IMR-90 (cell line): ENCODE measurements around the gene GNAI2.

ENCODE experiments used
- BHLHE40 ChIP-seq: fragments of 150-350 bp; IDR thresholded peaks from 2 replicates; pipeline ENCODE4 v1.6.1; 2016; ENCODE audit warnings: mild to moderate bottlenecking, low read depth, low read length
- CEBPB ChIP-seq: IDR thresholded peaks from 2 replicates; pipeline ENCODE4 v1.6.1; 2012; ENCODE audit warnings: low read depth, low read length, improper control_type of control experiment
- MXI1 ChIP-seq: IDR thresholded peaks from 2 replicates; pipeline ENCODE4 v1.6.1; 2012; ENCODE audit warnings: low read depth, mild to moderate bottlenecking, low read length, moderate library complexity, borderline replicate concordance
- POLR2A ChIP-seq: IDR thresholded peaks from 2 replicates; pipeline ENCODE4 v1.6.1; 2012; ENCODE audit warnings: mild to moderate bottlenecking, low read depth, low read length
- RAD21 ChIP-seq: IDR thresholded peaks from 2 replicates; pipeline ENCODE4 v1.6.1; 2012; ENCODE audit warnings: low read length, improper control_type of control experiment
- RCOR1 ChIP-seq: IDR thresholded peaks from 2 replicates; pipeline ENCODE4 v1.6.1; 2012; ENCODE audit warnings: mild to moderate bottlenecking, low read length, improper control_type of control experiment; ENCODE audit not compliant: insufficient replicate concordance
- TF ChIP-seq, protein P1 (sequence below): conservative IDR thresholded peaks from 2 replicates; pipeline ENCODE4 v1.5.1; 2012; ENCODE audit warnings: mild to moderate bottlenecking, low read depth, low read length, improper control_type of control experiment
- TF ChIP-seq, protein P2 (sequence below): fragments of 150-350 bp; IDR thresholded peaks from 2 replicates; pipeline ENCODE4 v1.6.1; 2017; ENCODE audit warnings: mild to moderate bottlenecking, antibody characterized with exemption, low read length, low read depth

DNA sequence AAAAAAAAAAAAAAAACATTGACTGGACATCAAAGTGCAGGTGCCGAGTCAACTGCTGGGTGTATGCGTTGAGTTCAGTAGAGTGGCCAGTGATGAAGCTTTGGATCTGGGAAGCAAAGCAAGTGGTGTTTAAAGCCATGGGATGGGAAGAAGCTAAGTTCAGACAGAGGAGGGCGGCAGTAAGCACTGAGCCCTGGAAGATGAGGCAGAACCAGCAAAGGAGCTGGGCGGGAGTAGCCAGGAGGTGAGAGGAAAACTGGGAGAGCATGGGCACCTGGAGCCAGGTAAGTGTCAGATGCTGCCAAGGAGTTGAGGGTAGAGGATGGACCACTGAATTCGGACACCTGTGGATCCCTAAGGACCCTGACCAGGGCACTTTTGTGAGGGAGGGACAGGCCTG is 11.4 kb upstream of the GNAI2 start:
- TF ChIP-seq, protein P1, sequence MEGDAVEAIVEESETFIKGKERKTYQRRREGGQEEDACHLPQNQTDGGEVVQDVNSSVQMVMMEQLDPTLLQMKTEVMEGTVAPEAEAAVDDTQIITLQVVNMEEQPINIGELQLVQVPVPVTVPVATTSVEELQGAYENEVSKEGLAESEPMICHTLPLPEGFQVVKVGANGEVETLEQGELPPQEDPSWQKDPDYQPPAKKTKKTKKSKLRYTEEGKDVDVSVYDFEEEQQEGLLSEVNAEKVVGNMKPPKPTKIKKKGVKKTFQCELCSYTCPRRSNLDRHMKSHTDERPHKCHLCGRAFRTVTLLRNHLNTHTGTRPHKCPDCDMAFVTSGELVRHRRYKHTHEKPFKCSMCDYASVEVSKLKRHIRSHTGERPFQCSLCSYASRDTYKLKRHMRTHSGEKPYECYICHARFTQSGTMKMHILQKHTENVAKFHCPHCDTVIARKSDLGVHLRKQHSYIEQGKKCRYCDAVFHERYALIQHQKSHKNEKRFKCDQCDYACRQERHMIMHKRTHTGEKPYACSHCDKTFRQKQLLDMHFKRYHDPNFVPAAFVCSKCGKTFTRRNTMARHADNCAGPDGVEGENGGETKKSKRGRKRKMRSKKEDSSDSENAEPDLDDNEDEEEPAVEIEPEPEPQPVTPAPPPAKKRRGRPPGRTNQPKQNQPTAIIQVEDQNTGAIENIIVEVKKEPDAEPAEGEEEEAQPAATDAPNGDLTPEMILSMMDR: no peak
- TF ChIP-seq POLR2A: no peak
- TF ChIP-seq RAD21: no peak
- no peak for TF ChIP-seq MXI1
- no peak for TF ChIP-seq CEBPB
- TF ChIP-seq, protein P2, sequence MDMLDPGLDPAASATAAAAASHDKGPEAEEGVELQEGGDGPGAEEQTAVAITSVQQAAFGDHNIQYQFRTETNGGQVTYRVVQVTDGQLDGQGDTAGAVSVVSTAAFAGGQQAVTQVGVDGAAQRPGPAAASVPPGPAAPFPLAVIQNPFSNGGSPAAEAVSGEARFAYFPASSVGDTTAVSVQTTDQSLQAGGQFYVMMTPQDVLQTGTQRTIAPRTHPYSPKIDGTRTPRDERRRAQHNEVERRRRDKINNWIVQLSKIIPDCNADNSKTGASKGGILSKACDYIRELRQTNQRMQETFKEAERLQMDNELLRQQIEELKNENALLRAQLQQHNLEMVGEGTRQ: no peak
- no peak for TF ChIP-seq BHLHE40
- no peak for TF ChIP-seq RCOR1
